MV-4-11 (cell line): ENCODE results near the gene LEKR1.
"Not testable (repeated sequence)": the region's sequence is repeated elsewhere in the genome, so short reads cannot be mapped to it uniquely, and the experiment has no call there.

ENCODE experiments used
- DNase-seq: peaks from one replicate; lab custom pipeline; 2025; lab: John Stamatoyannopoulos, UW

LEKR1 gene

DNA sequence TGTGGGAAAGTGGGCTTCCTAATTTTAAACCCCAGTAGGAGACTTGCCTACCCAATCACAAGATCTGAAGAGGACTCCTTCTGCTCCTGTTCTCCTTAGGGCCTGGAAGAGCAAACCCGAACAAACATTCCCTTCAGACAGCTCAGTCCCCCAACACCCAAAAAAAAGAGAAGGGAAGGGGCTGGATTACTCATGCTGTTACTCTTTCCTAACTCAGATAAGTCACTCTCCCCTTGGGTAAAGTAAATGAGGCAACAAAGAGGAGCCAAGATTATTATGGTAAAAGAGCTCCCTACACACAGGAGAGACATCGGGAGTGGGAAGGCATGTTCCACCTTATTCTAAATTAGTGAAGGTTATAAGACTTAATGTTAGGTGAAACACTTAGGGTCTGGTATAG is 18.1 kb upstream of the LEKR1 start:
- no peak for DNase-seq

GRCh38 chr3:156811089-156811862 is 14.9 kb upstream of the LEKR1 start:
- DNase-seq = peak; percentile 54

DNA sequence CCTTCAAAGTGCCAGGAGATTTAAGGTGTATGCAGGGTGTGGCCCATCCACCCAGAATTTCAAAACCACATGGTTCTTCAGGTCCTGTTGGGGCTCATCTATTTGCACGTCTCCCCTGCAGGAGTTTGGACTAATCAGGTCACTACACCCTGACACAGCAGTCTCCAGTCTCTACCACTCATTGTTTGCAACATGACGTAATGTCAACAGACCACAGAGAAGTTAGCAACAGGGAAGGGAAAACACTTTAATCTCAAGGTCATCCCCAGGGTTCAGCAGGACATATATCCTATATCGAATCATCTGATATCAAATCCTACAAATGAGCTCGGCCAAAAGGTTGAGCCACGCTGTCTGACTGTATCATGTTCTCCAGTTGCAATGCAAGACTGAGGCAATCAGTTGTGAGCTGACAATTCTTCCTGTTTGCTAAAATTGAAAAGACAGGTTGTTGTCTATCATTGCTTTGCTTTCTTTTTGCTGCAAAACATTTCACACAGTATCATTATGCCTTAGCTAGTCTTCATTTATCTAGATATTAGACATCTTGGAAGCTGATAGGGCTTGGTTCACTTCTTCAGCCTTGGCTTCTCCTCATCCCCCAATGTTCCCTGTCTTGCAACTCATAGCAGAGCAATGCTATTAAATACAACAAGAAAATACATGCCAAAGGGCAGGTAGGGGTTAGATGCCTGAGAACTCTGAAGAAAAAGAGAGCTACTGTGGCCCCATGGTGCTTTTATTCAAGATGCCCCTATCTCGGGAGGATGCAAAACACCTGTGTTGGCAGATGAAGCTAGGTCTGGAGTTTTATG is 13.4 kb upstream of the LEKR1 start:
- DNase-seq = peak; percentile 55

GRCh38 chr3:156814295-156814694 is 11.9 kb upstream of the LEKR1 start:
- DNase-seq = no peak

DNA sequence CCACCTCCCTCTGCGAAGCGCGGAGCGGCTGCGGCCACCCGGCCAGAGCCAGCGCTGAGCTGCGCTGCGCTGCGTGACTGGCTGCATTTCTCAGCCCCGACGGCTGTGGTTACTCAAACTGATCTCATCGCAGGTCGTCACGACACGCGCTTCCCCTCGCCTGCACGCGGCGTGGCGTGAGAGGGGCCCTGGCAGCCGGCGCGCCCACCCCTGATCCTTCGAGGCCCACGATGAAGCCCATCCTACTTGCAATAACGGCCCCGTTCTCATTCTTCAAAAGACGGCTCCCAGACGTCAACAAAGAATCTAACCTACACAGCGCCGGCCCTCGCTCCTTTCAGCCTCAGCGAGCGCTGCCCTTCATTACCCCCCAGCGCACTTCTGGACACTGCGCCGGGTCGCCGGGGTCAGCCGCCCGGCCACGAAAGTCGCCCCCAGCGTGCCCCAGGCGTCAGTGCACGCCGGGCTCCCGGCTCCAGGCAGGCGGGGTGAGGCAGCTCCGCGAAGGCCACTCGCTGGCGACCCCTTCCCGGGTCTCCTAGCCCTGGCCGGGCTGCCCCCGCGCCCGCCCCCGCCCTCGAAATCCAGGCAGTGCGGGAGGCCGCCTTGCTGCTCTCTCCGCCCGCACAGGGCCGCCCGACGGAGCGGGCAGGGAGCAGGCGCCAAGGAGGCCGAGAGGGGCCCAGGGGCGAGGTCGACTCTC is 9.9 kb upstream of the LEKR1 start:
- no peak for DNase-seq

DNA sequence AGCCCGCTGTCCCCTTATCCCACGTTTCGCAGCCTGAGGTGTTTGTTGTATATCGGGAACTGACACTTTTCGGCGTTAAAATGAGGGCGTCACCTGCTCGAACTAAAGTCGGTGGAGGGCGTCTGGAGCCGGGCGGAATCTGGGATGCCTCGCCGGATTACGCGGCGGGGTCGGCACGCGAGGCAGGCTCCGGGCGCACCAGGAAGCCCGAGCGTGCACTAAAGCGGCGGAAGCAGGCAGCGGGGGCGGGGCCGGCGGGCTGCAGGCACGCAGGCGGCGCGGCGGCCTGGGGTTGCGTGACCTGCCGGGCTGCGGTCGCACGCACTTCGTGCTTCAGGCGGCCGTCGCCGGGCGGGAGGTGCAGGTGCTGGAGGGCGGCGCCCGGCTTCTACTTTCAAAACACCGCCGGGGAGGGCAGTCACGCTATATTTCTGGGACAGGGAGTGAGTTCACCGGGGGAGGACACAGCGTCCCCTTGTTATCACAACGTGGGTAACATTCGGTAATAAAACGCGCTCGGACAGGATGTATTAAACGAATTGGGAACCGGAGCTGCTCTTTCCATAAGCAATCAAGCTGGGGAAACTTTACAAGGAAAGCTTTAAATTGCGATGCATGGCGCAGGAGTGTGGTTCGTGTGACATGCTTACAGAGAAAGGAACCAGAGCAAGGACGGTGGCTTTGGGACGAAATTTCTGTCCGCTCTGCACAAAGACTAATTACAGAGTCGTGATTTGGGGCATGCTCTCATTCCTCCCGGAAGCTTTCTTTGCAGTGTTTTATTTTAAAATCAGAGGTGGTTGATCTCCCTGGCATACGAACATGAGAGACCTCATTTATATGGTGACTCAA is 9.1 kb upstream of the LEKR1 start:
- DNase-seq = peak; percentile 81

DNA sequence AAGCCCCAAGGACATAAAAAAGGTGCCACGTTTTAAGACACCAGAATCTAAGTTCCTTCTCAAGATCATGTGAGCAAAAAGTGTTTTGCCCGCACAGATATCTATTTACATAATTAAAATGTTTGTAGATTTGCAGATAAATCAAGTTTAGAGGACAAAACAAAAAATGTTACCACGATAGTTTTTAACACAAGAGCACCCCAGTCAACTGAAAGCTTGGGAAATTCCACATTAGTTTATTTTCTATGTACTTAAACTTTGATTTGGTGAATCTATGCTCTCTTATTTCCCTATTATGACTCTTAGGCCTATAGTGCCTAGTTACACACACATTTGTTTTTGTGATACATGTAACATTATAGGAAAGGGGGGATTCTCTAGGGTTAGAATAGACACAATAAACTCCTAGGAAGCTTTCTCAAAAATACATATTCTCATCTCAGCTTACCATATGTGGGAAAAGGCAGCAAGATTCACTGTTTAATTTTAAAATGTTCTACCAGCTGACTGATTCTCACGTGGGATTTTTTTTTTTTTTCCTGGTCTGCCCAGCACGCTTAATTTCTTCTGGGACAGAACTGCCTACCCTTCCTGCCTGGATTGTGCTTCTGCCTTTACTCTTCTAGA is 8.4 kb upstream of the LEKR1 start:
- no peak for DNase-seq

DNA sequence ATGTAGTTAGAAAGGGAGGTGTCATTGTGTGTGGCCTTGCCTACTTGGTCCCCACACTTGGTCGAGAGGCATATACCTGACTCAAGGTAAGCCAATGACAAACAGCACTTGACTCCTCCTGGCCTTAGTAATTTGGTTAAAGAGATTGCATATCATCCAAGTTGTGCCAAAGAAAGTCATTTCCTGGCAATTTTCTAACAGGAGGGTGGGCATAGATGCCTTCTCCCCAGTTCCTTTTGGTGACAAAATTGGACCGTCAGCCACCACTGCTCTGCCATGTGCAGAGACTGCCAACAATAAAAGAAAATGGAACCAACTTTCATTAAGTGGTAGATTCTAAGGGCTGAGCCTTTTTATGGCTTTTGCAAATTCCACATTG is 7.9 kb upstream of the LEKR1 start:
- no peak for DNase-seq

- DNase-seq = no peak
Measured at GRCh38 chr3:156818890-156819289, 7.3 kb upstream of the LEKR1 start.

- no peak for DNase-seq
Measured at GRCh38 chr3:156819842-156820691, 6.1 kb upstream of the LEKR1 start.

GRCh38 chr3:156820692-156821080 is 5.5 kb upstream of the LEKR1 start:
- DNase-seq = peak; percentile 3

- not testable (repeated sequence) for DNase-seq
Measured at GRCh38 chr3:156822626-156823260, 3.4 kb upstream of the LEKR1 start.

GRCh38 chr3:156825795-156826143 is 384 bp upstream of the LEKR1 start:
- DNase-seq = peak; percentile 77

DNA sequence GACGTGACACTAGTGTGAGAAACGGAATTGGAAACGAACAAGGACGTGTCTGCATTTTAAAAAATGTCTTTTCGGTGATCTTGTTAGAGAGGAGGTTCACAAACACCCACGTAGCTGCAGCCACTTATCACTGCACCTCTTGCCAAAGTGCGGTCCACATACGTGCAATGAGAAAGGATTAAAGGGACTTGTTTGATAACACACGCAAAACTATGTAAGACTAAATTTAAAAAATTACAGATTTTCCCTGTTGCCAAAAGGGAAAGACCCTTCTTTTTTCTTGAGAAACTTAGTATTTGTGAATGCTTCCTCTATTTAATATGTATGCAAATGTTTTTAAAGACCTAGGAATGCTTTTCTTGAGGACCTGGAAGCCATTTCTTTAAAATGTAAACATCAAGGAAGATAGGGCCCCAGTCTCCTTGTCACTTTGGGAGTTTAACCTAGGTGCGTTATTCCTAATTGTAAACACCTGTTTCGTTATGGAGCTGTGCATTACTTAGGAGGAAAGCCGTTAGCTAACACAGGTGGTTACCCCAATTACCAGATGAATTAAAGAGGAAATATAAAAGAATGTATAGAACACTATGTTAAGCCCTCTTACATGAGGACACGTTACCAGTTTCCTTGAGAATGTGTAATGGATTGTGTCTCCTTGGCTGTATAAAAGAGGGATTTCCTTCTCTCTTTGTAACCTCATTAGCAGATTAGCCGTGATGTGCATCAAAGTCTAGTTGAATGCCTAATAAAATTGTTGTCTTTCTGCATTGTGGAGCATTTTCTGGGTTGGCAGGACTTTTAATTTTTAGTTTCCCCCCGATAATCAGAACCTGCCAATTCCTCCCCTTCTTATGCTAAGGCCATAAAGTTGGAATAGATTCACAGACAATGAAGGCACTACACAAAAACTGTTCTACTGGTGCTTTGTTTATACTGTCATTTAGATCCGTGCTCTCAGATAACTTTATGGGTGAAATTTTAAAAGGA is 1.0 kb downstream of the LEKR1 start:
- DNase-seq = no peak

GRCh38 chr3:156831006-156831405 is 4.9 kb downstream of the LEKR1 start:
- DNase-seq = no peak

- no peak for DNase-seq
Measured at GRCh38 chr3:156834435-156834834, 8.3 kb downstream of the LEKR1 start.

- no peak for DNase-seq
Measured at GRCh38 chr3:156834962-156835535, 8.9 kb downstream of the LEKR1 start.

- DNase-seq = no peak
Measured at GRCh38 chr3:156836701-156837100, 10.5 kb downstream of the LEKR1 start.
